Upper lobe of left lung (tissue), 4 donors: ENCODE data around the gene ADCY5.

ENCODE experiments used
- CTCF ChIP-seq, 6 experiments: fragments of 450-650 bp in 4 of 6; fragments of 200-600 bp in 2 of 6; sonication (generic) in 2 of 6; IDR thresholded peaks; one replicate each; pipeline ENCODE4 v1.5.1; 2016 to 2019; ENCODE audit warnings: antibody characterized with exemption in 6 of 6
- EP300 ChIP-seq, 4 donors: sonication (generic); formaldehyde crosslinking; IDR thresholded peaks; one replicate each; pipeline ENCODE4 v1.5.1; 2017; ENCODE audit warnings: antibody characterized with exemption in 4 of 4, control low read depth in 2 of 4
- POLR2A ChIP-seq, 4 donors: fragments of 450-650 bp; IDR thresholded peaks; one replicate each; pipeline ENCODE4 v1.5.1; 2016 to 2017; ENCODE audit warnings: antibody characterized with exemption in 4 of 4, mild to moderate bottlenecking in 2 of 4
- POLR2AphosphoS5 ChIP-seq, 2 donors: sonication (generic); formaldehyde crosslinking; IDR thresholded peaks; one replicate each; pipeline ENCODE4 v1.5.1; 2017; ENCODE audit warnings: antibody characterized with exemption in 2 of 2

DNA sequence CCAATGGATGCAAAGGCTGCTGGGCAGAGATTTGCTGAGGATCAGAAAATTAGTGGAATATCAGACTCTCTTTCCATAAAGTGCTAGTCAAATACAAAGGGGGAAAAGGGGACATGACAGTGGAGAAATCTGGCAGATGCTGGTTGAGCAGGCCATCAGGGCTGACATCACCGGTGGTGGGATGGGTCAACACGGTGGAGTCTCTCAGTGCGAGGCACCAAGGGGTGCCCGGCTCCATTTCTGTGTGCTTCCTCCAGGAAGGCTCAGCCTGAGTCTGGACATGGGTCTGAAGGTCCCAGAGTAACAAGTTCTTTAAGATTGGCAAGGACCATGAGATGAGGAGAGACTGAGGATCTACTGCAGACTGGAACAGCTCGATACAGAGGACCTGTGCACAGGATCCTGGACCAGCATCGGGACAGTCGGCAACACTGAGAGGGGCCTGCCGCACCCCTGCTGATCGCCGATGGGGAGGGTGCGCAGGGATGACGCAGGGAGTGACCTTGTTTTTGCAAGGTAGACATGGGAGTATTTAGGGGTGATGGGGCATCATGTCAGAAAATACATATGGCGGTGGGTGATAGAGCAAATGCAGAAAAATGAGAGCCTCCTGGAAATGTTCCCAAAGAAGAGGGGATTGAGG, 154.5 kb downstream of the ADCY5 start:
- TF ChIP-seq CTCF (IDR thresholded peaks at IDR 0.05) (no peak), POLR2A (IDR thresholded peaks at IDR 0.05) (no peak), EP300 (IDR thresholded peaks at IDR 0.05) (no peak), POLR2AphosphoS5 (IDR thresholded peaks at IDR 0.05) (no peak)
